Activated naive CD4-positive, alpha-beta T cell treated with anti-CD3 and anti-CD28 coated beads, Interleukin-2, amount 10 ng/mL, durations not matched to agents 7 days and 5 days (primary cell): ENCODE measurements around the gene CFHR4.
"Not testable (repeated sequence)": the region's sequence is repeated elsewhere in the genome, so short reads cannot be mapped to it uniquely, and the experiment has no call there.

ENCODE experiments used
- CTCF ChIA-PET: fragments of 350-600 bp; sonication (Branson Sonifier 250); formaldehyde crosslinking; loops from one replicate; lab custom pipeline; 2021; ENCODE audit warnings: antibody characterized with exemption; lab: Charles Lee
- DNase-seq: peaks from one replicate; pipeline ENCODE4 v3.0.0-alpha.2; 2020
- H3K27ac Mint-ChIP-seq: one replicate; pipeline ENCODE4 v1.8.0; 2021; ENCODE audit warnings: mild to moderate bottlenecking, moderate library complexity, mixed read lengths
- H3K27me3 Mint-ChIP-seq: one replicate; pipeline ENCODE4 v1.8.0; 2021; ENCODE audit warnings: mild to moderate bottlenecking, mixed read lengths
- H3K36me3 Mint-ChIP-seq: one replicate; pipeline ENCODE4 v1.8.0; 2021; ENCODE audit warnings: mixed read lengths
- H3K4me1 Mint-ChIP-seq: one replicate; pipeline ENCODE4 v1.8.0; 2021; ENCODE audit warnings: mixed read lengths
- H3K4me3 Mint-ChIP-seq: one replicate; pipeline ENCODE4 v1.8.0; 2021; ENCODE audit warnings: mild to moderate bottlenecking, moderate library complexity, mixed read lengths
- H3K9me3 Mint-ChIP-seq: one replicate; pipeline ENCODE4 v1.8.0; 2021; ENCODE audit warnings: mixed read lengths

Gene CFHR4

DNA sequence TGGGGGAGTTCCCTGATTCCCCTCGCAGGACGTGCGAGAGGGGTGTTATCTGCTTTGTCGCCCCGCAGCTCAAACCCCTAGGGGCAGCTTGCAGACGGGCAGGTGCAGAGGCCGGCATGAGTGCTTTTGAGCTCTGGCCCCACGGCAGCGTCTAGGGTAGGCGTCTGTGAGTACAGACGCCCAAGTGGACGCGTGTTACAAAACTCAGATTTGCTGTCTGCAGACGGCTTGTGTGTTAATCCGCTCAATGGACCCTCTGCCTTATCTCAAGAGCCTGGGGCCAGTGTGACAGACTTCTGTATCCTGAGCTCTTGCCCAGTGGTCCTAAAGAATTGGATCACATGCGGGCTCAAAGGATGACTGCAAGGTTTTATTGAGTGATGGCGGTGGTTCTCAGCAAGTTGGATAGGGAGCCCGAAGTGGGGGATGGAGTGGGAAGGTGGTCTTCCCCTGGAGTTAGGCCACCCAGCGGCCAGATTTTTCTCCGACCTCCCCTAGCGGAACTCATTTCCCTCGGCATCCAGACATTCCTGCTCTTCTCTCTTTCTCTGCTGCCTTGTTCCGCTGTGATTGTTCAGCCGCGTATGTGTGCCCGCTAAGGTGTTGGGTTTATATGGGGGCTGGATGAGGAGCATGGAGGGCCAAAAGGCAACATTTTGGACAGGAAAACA is 9.4 kb downstream of the CFHR4 start:
- Mint-ChIP-seq H3K27ac (no peak overlapping the region), H3K36me3 (no peaks in the 10 kb centered on the region), H3K4me1 (no peaks in the 10 kb centered on the region), H3K9me3 (no peaks in the 10 kb centered on the region), H3K4me3 (no peak overlapping the region), H3K27me3 (peaks cover 9% of the 10 kb centered on the region)
- CTCF ChIA-PET = no interaction called here
- DNase-seq = no peak

GRCh38 chr1:196902344-196902743 is 14.5 kb downstream of the CFHR4 start:
- Mint-ChIP-seq H3K4me1 (no peaks in the 10 kb centered on the region), H3K4me3 (no peak overlapping the region), H3K9me3 (no peaks in the 10 kb centered on the region), H3K27me3 (peaks cover 3% of the 10 kb centered on the region), H3K27ac (no peak overlapping the region), H3K36me3 (no peaks in the 10 kb centered on the region)
- CTCF ChIA-PET = no interaction called here
- DNase-seq = no peak

GRCh38 chr1:196910215-196910614 is 22.4 kb downstream of the CFHR4 start:
- Mint-ChIP-seq H3K27me3 (no peaks in the 10 kb centered on the region), H3K27ac (no peak overlapping the region), H3K9me3 (no peaks in the 10 kb centered on the region), H3K4me1 (no peaks in the 10 kb centered on the region), H3K4me3 (no peak overlapping the region), H3K36me3 (no peaks in the 10 kb centered on the region)
- CTCF ChIA-PET = no interaction called here
- no peak for DNase-seq

- H3K4me3 Mint-ChIP-seq, H3K36me3 Mint-ChIP-seq, H3K27ac Mint-ChIP-seq, H3K9me3 Mint-ChIP-seq, CTCF ChIA-PET, H3K4me1 Mint-ChIP-seq, DNase-seq, H3K27me3 Mint-ChIP-seq: not testable (repeated sequence)
These were observed 24.4 kb downstream of the CFHR4 start for GRCh38 chr1:196912283-196912682.

- H3K27ac Mint-ChIP-seq, DNase-seq, CTCF ChIA-PET, H3K4me3 Mint-ChIP-seq, H3K4me1 Mint-ChIP-seq, H3K27me3 Mint-ChIP-seq, H3K9me3 Mint-ChIP-seq, H3K36me3 Mint-ChIP-seq: not testable (repeated sequence)
These were observed 39.0 kb downstream of the CFHR4 start for GRCh38 chr1:196926839-196927238.

- H3K9me3 Mint-ChIP-seq, H3K27me3 Mint-ChIP-seq, CTCF ChIA-PET, DNase-seq, H3K27ac Mint-ChIP-seq, H3K4me1 Mint-ChIP-seq, H3K36me3 Mint-ChIP-seq, H3K4me3 Mint-ChIP-seq: not testable (repeated sequence)
These were observed 45.0 kb downstream of the CFHR4 start for GRCh38 chr1:196932853-196933252.

GRCh38 chr1:196933531-196934189 is 45.8 kb downstream of the CFHR4 start:
- no peak for DNase-seq
- CTCF ChIA-PET = no interaction called here

GRCh38 chr1:196941474-196941873 is 53.6 kb downstream of the CFHR4 start:
- H3K36me3 Mint-ChIP-seq, DNase-seq, H3K9me3 Mint-ChIP-seq, H3K27ac Mint-ChIP-seq, H3K4me1 Mint-ChIP-seq, H3K4me3 Mint-ChIP-seq, CTCF ChIA-PET, H3K27me3 Mint-ChIP-seq: not testable (repeated sequence)

More at GRCh38 chr1:196933531-196934189, 45.8 kb downstream of the CFHR4 start:
- H3K36me3 Mint-ChIP-seq = no peaks in the 10 kb centered on the region
- no peak overlapping the region for H3K27ac Mint-ChIP-seq
- H3K4me1 Mint-ChIP-seq = no peaks in the 10 kb centered on the region
- H3K9me3 Mint-ChIP-seq = no peaks in the 10 kb centered on the region
- H3K27me3 Mint-ChIP-seq = no peaks in the 10 kb centered on the region
- no peak overlapping the region for H3K4me3 Mint-ChIP-seq

GRCh38 chr1:196943568-196943967 is 55.7 kb downstream of the CFHR4 start, which contains the start of gene CFHR2:
Gene CFHR2 (plus strand): TSS chr1:196943738. CDS start chr1:196943881, 143 bp downstream.
- CTCF ChIA-PET, H3K9me3 Mint-ChIP-seq, H3K36me3 Mint-ChIP-seq, H3K27me3 Mint-ChIP-seq, H3K4me1 Mint-ChIP-seq, H3K27ac Mint-ChIP-seq, H3K4me3 Mint-ChIP-seq, DNase-seq: not testable (repeated sequence)

DNA sequence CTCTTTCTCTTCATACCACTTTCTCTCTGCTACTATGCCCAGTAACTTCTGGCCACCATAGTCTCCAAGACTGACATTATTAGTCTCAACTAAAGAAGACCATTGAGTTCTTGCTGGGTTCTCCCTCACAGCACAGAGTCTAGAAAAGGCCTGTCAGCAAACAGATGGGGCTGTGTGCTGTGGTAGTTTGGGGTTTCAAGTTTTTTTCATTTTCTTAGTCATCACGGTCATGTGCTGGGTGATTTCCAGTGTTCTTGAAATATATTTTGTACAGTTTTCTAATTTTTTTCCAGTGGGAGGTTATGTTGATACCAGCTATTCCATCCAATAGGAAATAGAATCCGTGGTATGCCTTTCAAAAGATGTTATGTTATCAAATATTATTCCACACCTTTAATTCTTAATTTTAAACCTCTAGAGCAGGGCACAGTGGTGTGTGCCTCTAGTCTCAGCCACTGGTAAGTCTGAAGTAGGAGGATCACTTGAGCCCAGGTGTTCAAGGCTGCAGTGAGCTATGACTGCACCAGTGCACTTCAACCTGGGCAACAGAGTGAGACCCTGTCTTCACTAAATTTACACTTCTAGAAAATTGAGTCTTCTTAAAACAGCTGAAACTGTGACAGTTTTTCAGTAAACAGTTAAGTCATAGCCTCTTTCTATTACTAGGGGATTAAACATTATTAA is 64.0 kb downstream of the CFHR4 start:
- Mint-ChIP-seq H3K36me3 (no peaks in the 10 kb centered on the region), H3K27me3 (no peaks in the 10 kb centered on the region), H3K4me3 (no peak overlapping the region), H3K9me3 (no peaks in the 10 kb centered on the region), H3K27ac (no peak overlapping the region), H3K4me1 (no peaks in the 10 kb centered on the region)
- CTCF ChIA-PET = no interaction called here
- no peak for DNase-seq

- Mint-ChIP-seq H3K36me3 (no peaks in the 10 kb centered on the region), H3K27ac (no peak overlapping the region), H3K4me1 (no peaks in the 10 kb centered on the region), H3K27me3 (no peaks in the 10 kb centered on the region), H3K4me3 (no peak overlapping the region), H3K9me3 (no peaks in the 10 kb centered on the region)
- DNase-seq = no peak
- CTCF ChIA-PET = no interaction called here
These were observed 66.9 kb downstream of the CFHR4 start for GRCh38 chr1:196954778-196955177.

DNA sequence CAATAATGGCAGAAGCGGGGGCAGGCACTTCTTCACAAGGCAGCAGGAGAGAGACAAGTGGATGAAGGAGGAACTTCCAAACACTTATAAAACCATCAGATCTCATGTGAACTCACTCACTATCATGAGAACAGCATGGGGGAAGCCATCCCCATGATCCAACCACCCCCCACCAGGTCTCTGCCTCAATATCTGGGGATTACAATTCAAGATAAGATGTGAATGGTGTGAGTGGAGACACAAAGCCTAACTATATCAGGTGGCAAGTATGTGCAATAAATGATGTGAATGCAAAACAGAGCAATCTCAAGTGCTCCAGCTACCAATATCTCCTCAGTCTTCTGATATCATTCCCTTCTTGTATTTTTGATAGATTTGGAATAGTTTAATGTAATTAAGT is 68.1 kb downstream of the CFHR4 start:
- H3K27ac Mint-ChIP-seq = no peak overlapping the region
- CTCF ChIA-PET = no interaction called here
- no peak for DNase-seq
- no peaks in the 10 kb centered on the region for H3K4me1 Mint-ChIP-seq
- H3K27me3 Mint-ChIP-seq = no peaks in the 10 kb centered on the region
- H3K4me3 Mint-ChIP-seq = no peak overlapping the region
- H3K9me3 Mint-ChIP-seq = no peaks in the 10 kb centered on the region
- H3K36me3 Mint-ChIP-seq = no peaks in the 10 kb centered on the region

DNA sequence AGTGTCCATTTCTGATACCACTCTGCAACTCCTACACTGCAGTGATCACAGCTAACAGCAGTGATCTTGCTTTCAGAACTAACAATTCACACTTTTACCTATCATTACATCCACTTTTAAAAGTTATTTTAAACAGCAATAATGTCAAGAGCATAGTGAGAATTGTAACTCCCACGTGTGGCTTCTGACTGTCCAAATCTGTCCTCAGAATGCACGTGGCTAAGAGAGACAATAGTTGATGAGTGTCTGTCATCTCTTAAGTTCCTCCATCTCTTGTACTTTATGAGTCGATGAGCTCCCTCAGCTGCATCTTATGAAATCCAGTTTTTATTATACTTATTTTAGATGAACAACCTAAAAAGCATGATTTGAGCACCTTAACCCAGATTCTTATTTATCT is 73.0 kb downstream of the CFHR4 start:
- Mint-ChIP-seq H3K4me1 (no peaks in the 10 kb centered on the region), H3K4me3 (no peak overlapping the region), H3K27me3 (no peaks in the 10 kb centered on the region), H3K27ac (no peak overlapping the region), H3K36me3 (no peaks in the 10 kb centered on the region), H3K9me3 (no peaks in the 10 kb centered on the region)
- CTCF ChIA-PET = no interaction called here
- no peak for DNase-seq
